ELF-1 (cell line): ENCODE data around the gene EPHA7.

ENCODE experiments used
- DNase-seq: peaks from one replicate; pipeline ENCODE4 v3.0.0-alpha.2; 2016; ENCODE audit warnings: low read depth, low spot score

Gene EPHA7

DNA sequence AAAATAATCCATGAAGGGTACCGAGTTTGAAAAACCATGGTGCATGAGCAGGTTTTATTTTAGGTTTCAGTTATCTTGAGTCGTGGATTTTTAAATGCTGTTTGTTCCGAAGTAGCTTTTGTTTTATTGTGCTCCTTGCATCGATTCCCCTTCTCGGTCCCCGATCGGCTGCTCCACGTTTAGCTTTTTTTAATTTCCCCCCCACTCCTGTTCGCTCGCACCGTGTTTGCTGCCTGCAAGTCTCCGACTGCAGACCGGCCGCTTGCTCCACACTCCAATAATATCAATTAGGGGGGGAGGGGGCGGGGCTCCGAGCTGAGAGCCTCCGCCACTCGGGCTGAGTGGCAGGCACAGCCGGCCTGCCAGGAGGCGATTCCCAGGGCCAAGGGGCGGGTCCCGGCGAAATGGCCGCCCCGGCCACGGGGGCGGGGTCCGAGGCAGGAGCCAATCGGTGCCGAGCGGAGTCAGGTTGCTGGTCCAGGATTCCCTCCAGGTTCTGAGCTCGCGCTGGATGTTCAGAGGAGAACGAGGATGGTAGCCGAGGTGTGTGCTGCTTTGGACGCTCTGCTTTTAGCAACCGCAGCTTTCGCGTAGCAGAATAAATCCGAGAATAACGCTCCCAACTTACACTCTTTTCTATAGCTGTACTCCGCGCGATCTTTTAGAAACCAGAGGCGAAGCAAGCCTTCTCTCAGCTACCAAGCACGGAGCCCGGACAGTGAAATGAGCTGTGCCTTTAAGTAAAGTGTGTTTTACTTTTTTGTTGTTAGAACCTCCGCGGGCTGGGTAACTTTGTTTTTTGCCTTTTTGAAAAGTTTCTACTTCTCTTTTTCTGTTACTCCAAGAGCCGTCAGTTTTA, at the start of gene EPHA7:
EPHA7 (minus strand) TSS at position 256 of the 859 bp plus-strand sequence; CDS start at position 38, 218 bp downstream.
- DNase-seq = peak; percentile 99

DNA sequence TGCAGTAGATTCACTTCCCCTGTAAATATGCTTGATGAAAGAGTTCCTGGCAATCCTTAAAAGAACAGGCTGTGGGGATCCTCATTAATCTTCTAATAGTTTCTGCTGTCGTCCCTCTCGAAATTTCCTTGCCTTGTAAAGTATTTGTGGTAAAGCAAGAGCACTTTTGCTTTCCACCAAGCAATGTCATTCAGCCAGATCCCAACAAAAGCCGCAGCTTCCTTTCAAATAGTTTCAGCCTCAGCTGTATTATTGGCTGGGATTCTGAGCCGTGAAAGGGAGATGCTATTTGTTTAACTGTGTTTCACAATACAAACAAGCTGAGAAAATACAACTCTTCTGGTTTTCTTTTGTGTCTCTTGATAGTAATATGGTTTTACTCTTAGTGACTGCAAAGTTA, 48.9 kb upstream of the EPHA7 start:
- DNase-seq = peak; percentile 35

DNA sequence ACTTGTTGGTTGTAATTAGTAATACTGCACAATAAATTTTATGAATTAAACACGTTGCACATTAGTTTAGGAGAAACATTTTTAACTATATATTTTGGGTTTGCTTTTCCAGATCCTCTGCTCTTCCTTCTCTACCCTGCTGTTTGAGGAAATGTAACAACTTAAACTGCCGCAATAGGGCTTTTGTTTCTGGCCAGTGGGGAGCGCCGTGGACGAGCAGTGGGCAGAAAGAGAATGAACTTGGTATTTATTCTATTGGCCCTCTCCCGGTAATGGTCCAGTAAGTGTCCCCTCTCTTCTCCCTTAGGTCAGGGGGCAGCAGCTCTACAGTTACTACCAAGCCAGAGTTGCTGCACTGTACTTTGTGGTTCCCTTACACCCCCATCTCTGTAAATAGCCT, 35.2 kb upstream of the EPHA7 start:
- DNase-seq = peak; percentile 5

DNA sequence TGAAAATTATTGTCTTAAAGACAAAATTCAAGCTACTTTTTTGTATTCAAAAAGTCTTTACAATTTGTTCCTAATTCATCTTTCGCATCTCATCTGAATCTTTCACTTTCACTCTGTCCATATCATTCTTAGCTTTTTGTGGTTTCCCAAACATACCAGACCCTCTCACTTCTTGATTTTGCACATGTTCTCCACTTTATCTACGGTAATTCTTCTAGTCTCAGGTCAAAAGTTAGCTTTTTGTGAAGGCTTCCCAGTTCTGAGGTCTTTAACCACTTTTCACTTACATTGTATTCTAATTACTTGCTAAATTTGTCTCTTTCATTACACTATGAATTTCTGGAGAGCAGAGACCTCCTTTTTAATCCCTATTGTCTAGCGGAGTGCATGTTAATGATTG, 34.6 kb upstream of the EPHA7 start:
- DNase-seq = no peak

DNA sequence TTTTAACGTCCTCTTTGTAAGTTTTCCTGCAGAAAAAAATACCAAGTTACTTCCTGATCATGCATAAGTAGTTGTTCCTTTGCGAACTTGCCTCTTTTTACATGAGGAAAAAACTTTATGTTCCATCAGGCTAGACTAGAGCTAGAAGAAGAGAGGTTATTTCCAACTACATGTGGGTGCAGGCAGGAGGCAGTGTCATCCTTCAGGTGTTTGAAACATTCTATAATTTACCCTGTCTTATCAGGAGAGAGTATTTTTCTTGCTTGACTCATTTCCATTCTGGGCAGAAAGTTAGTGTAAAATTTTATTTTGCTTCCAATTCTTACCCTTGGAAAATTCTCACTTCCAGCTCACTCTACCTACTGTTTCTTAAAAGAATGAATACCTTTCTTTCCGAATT, 28.5 kb upstream of the EPHA7 start:
- DNase-seq = no peak

DNA sequence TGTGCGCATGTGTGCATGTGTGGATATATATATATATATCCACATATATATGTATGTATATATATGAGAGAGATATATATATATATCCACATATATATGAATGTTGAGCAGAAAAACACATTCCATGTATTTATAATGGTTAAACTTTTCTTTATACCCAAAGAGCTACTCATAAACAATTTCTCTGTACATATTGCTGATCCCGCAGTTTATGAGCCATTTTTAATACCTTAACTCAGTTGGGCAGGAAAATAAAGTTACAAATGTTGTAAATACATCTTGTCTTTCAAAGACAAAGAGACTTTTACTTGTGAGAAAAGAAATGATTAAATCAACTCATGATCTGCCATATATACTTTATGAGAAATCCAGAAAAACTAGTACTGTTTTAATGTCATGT, 18.1 kb upstream of the EPHA7 start:
- DNase-seq = no peak

DNA sequence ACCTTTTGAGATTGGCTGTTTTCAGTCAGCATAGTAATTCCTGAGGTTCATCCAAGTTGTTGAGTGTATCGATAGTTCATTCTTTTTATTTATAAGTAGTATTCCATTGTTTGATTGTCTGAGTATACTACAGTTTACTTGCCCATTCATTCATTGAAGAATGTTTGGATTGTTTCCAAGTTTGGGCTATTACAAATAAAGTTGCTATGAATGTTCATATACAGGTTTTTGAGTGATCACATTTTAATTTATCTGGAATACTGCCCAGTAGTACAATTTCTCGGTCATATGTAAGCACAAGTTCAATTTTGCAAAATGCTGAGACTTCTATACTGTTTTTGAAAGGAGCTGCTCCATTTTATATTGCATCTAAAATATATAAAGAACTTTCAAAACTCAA, 14.2 kb upstream of the EPHA7 start:
- DNase-seq = no peak

DNA sequence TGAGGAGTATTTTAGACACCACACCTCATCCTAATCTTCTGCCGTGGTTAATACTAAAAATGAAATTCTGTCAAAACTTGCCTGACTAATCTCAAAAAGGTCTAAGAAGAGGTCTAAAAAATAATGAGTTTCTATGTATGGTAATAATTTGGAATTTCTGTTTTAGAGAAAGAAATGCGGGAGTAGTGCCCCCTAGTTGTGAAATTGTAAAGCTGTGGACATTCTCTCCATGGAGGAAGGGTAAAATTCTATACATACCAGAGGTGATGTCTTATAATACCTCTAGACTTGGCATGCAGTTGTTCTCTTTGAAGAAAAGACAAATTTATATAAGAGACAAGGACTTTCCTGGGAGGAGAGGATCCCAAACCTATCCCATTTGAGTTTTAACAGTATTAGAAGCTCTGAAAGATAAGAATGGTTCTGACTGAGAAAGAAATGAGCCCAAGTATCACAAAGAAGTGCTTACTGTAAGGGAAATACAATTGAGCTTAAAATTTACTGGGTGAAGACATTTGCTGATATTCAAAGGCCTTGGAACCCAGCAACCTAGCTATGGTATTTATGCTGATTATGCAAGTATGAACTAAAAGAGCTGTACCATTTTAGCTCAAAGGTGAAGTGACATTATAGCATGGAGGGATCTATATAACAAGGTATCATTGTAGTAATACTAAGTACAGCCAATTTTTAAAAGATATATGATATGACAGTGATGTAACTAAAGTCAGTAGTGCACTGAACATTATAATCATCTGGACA, 5.1 kb upstream of the EPHA7 start:
- DNase-seq = no peak

DNA sequence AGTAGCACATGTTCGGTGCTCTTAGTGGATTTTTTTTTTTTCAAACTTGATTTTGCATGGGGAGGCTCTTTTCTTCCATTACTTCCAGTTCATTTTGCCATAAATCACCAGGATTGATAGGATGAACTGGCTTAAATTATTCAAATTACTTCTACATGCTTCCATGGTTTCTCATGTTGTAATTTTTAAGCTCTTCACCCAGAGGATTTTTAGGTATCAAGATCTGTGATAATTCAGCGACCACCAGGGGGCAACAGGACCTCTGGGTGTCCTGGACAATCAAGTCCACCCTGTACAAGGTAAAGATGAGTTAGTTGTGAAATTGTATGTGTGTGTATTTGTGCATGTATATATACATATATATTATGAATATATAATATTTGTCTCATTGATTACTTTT, 4.2 kb upstream of the EPHA7 start:
- DNase-seq = peak; percentile 35

DNA sequence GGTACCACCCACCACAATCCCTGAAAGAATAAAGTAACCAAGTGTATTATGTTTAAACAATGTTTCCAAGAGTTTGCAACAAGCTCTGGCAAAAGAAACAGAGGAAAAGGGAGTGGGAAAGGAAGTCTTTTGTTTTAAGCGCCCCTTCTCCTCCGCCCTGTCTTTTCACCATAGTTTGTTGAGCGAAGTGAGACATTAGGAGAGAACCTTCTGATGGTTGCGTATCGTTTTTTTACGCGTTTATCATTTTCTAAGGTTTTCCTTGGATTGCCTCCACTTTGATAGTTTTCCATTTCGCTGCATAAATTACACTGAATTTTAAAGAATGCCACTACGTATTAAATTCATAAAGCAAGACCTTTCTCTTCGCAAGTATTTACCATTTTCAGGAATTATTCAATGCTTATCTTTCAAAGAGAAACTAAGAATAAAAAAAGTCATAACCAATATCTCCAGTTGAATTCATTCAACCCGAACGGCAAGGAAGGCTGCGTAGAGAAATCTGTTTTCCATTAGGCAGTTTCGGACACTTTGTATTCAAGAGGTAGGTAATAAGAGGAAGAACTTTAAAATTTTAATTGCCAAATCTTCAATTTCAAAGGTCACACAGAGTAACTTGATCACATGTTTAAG, 920 bp upstream of the EPHA7 start:
- no peak for DNase-seq

DNA sequence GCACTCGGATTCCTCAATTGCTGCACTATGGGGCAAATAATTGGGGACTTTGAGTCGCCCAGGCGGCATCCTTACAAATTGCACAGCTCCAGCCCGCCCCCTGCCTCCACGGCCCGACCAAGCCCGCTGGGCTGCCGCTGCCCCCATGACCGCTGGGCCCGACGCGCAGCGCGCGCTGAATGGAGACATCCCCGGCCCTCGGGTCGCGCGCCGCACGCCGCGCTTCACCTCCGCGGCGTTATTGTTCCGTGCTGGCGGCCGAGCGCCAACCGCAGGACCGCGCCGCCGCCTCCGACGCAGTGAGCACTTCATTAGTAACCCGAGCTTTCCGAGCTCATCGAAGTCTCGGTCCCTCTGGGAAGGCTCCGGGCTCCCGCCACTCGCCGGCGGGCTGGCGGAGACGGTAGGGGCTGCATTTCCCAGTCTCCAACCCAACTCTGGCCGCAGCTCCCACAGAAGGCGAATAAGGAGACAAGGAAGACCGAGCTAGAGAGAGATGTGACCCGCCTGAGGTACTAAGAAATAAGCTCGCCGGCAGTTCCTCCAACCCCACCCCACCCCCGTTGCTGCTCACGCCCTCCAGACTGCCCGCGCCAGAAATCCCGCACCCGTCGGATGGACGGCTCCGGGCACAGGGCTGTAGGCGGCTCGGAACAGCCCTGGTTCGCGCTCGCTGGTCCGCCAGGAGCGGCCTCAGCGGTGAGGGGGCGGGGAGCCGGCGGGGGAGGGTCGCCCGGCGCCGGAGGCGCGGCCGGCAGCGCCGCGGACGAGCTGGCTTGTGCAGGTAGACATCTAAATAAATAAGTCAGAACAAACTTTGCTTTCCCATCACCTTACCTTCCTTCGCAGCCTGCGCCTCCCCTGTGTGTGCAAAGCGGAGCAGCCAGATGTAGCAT, 703 bp downstream of the EPHA7 start:
- DNase-seq = peak; percentile 79

DNA sequence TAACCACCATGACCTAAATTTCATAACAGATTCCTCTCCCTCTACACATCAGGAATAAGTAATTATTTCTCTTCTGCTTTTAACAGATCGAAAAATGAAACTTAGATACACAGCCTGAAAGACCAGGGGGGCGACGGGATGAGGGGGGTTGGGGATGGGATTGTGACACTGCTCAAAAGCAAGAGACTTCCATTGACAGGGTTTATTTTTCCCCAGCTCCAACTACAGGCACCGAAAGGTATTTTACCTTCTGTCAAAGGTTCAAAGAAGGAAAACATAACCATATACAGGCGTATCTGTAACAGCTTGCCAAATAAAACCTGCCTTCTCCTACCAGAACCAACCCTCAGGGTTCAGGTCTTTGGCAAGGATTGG, 1.3 kb downstream of the EPHA7 start:
- DNase-seq = no peak

DNA sequence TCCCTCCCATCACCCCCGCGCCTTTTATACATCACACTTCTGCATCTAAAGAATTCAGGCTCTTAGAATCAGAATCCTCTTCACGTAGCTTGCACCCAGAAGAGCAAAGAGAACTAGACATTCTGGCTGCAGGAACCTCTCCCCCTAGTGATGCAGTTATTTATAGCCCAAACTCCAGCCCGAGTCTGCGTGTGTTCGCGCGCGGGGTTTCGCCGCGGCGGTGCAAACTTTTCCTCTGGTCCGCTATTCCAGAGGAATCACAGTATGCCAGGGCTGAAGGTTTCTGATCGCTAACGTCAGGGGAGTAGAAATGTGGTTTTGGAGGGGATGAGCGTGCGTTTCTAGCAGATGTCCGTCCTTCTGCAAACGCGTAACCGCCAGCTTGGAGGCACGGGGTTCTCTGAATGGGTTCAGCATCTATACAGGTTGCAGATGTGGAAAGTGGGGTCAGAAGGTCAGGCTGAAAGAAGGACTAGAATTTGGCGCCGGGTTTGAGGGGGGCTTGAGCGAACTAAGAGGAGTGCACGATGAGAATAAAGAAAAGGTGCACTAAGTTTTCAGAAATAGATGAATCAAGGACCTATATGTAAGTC, 1.8 kb downstream of the EPHA7 start:
- no peak for DNase-seq

DNA sequence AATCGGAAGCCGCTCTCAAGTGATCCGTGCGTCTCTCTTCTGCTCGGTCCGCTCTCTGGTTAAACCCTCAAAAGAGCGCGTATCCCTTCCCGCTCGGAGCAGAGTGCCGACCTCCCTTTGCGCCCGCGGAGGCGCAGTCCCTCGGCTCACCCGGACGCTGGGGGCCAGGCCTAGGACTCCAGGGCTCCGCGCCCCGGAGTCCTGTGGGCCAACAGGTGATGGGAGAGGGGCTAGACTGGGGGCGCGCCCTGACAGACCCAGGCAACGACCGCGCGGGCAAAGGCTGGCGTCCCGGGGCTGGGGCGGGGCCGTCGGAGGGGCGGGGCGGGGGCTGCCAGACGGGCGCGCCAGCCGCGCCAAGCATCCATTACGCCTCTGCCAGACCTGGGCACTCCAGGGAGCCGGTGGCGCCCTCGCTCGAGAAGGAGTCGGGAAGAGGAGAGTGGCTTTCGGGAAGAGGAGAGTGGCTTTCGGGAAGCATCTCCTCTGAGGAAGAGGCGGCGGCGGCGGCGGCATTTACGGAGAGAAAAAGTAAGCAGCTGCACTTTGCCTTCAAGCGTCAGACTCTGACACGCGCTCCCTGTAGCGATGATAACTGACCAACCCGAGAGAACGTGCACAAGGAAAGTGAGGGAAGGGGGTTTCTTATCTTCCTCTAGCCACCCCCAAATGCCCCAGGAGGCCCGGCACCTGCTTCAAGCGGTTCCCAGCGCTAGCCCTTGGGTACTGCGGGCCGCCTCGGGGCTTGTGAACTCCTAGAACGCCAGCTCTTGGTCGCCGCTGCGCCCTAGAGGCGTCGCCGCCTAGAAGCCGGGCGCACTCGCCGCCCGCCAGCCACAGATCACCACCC, 2.6 kb downstream of the EPHA7 start:
- peak; percentile 68 for DNase-seq

DNA sequence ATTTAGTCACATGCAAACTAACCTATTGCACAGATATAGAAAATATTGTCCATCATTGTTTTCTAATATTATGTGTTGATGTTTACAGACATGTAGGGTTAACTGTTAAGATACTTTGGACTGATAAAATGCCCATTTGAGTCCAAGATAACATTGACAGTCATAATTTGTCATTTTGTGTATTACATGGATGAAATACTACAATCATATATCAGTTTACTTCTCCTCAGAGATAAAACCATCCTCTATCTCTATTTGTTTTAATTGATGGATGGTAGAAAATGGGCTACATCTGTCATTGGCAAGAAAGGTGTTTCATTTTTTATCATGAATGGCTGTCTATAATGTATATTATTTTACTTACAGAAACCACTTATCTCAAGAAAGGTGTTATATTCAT, 6.2 kb downstream of the EPHA7 start:
- no peak for DNase-seq

DNA sequence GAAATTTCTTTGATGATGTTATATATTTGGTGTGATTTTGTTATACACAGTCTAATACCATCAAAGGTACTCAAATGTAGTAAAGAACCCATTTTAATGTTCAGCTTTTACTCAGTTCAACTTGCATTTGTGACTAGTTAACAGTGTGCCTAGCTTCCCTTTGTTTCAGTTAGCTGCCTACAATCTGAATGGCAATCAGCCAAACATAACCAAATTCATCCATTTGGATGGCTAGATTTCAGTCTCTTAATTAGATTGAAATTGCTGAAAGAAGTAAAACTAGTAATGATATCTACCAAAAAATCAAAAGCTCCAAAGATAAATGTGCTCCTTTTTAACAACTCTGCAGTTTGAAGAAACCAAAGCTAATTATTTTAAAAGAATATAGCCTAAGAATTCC, 6.9 kb downstream of the EPHA7 start:
- DNase-seq = no peak

DNA sequence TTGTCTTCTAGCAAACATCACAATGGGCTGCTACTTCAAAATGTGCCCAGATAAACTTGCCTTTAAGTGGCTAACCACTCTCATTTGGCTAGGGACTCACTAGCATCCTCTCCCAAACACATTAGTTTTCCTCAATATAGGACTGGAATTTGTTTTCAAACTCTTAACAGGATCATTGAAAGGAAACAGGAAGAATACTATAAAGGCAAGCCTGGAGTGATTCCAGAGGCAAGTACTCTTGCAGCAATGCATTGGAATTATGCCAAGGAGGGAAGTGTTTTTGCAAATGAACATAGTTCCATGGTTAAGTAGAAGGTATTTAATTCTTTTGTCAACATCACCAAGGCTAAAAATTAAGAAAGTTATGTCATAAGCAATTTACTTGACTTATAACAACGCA, 12.2 kb downstream of the EPHA7 start:
- DNase-seq = no peak

DNA sequence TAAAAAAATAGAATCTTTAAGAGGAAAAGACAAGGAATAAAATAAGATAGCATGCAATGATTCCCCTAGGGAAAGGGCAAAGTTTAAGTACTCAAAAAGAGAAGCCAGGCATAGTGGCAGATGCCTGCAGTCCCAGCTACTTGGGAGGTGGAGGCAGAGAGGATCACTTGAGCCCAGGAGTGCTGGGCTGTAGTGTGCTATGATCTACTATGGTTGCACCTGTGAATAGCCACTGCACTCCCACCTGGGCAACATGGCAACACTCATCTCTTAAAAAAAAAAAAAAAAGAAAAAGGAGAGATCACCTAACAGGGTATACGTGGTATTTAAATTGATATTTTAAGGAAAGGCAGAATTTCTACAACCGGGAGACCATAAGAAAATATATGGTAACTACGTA, 16.0 kb downstream of the EPHA7 start:
- no peak for DNase-seq

DNA sequence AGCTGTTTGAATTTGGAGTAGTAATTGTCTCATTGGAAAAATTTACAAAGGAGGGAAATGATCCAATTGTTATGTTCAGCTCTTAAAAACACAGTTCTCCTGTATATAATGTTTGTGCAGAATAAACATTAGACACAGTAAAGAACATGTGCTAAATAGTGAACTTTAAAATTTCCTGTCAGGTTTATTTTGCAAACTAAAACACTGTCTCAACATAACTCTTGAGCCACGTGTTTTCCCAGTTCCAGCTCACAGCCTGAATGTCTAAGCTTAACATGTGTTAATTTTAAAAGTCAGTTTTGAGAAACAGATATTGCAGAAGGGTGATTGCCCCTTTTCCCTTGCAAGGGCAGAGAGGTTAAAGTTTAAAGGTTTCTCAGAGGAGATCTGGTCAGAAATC, 20.6 kb downstream of the EPHA7 start:
- DNase-seq = no peak

DNA sequence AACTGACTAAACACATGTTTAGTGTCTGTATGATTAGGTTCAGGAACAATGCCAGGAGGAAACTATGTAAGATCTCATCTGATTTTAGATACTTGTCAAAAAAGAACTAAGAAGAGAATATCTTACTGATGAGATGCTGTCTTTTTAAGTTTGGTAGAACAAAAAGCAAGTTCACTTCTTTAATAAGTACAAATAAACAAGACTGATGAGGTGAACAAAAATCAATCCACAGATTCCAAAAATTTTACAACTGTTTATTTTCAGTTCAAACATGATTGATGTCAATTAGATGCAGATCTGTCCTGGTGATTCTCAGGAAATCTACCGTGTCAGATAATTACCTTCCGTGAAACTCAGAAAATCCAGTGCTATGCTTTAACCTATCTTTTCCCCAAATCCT, 24.9 kb downstream of the EPHA7 start:
- DNase-seq = no peak
